Esophagus (tissue), 2 donors: ENCODE results near the gene RNF187. TPM values are rescaled to one million over a fixed set of nuclear protein-coding genes. Genes with fewer than 3 reads are reported as not detected.
"Not testable (repeated sequence)": the region's sequence is repeated elsewhere in the genome, so short reads cannot be mapped to it uniquely, and the experiment has no call there.

ENCODE experiments used
- H3K27ac ChIP-seq, 2 donors: one replicate each; pipeline ENCODE4 v1.5.1; 2013; ENCODE audit warnings: low read depth in 2 of 2, mild to moderate bottlenecking in 2 of 2, inconsistent platforms in 1 of 2, low read length in 1 of 2, moderate library complexity in 1 of 2
- H3K27me3 ChIP-seq, 2 donors: one replicate each; pipeline ENCODE4 v1.6.1; 2013; ENCODE audit warnings: low read length in 2 of 2, control low read depth in 1 of 2, mild to moderate bottlenecking in 1 of 2; ENCODE audit not compliant: insufficient read depth in 2 of 2, control insufficient read depth in 1 of 2
- H3K36me3 ChIP-seq, 2 donors: one replicate each; pipeline ENCODE4 v1.6.1; 2013; ENCODE audit warnings: low read length in 1 of 2; ENCODE audit not compliant: control insufficient read depth in 2 of 2, insufficient read depth in 2 of 2
- H3K4me1 ChIP-seq, 2 donors: one replicate each; pipeline ENCODE4 v1.6.1; 2013; ENCODE audit warnings: low read length in 1 of 2; ENCODE audit not compliant: control insufficient read depth in 2 of 2, insufficient read depth in 2 of 2
- H3K4me3 ChIP-seq, 2 donors: one replicate each; pipeline ENCODE4 v1.5.1; 2013; ENCODE audit warnings: low read length in 2 of 2, mild to moderate bottlenecking in 2 of 2, low read depth in 1 of 2, moderate library complexity in 1 of 2
- H3K9me3 ChIP-seq, 2 donors: one replicate each; pipeline ENCODE4 v1.6.1; 2013; ENCODE audit warnings: mild to moderate bottlenecking in 2 of 2, low read depth in 1 of 2, low read length in 1 of 2, moderate library complexity in 1 of 2; ENCODE audit not compliant: control insufficient read depth in 2 of 2, insufficient read depth in 1 of 2
- WGBS, 2 donors: extraction: QIAGEN DNeasy Blood & Tissue Kit; methylation state at CpG; one replicate each; pipeline ENCODE4 v1.1.7; 2013; 5-methylcytosine and 5-hydroxymethylcytosine counted together
- polyA plus RNA-seq, 2 donors: library from polyadenylated mRNA; stranded (reverse); fragments of 200-250 nt; gene quantifications; one replicate each; pipeline ENCODE4 v1.2.3, GENCODE V29; 2013
- donor health status: healthy with polysubstance abuse.
- donor health status: Bipolar disorder and iron deficiency.

RNF187 gene
- polyA plus RNA-seq, 2 donors, result 38.0 to 47.6 TPM

DNA sequence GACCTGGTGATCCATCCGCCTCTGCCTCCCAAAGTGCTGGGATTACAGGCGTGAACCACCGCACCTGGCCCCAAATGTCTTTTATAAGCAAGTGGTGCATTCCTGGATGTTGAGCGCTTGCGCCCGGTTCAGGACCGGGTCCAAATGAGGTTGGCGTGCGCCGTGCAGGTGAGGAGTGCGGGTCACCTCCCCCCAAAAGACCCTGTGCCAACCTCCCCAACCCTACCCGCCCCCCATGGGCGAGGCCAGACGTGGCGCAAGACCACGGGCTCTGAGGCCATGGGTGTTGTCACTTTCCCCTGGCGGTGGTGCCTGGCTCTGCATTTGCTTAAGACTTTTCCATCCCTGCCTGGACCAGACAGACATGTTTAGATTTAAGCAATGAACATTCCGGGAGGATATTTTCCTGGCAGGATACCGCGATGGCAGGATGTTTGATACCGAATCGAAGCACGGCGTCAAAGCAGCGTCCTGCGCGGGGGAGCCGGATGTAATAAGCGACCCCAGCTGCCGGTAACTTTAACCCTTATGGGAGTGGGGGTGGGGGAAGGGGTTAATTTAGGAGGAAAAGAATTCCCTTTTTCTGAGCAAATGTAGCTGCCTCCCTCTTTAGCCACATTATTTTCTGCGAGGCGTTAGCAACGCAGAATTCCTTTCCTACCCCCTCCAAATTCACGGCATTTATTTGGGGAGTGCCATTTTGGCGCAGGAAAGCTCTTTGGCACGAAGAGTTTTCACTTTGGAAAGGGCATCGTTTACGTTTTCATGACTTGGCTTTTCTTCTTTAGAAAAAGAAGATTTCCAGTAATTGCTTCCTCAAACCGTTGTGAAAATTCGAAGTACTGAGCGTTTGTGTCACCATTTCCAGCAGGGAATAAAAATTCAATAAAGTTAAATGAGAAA lies 27.8 kb upstream of the RNF187 start:
- Histone ChIP-seq H3K36me3 (no peaks in the 10 kb centered on the region), H3K4me1 (peaks cover under 1 to 11% of the 10 kb centered on the region in 2 donors), H3K27me3 (no peaks in the 10 kb centered on the region), H3K27ac (peak overlapping the region; percentile 45 to 53), H3K9me3 (no peaks in the 10 kb centered on the region), H3K4me3 (peak overlapping the region; percentile 52 to 56)
- 6 to 7% methylated on average over 41 of the region's 41 CpGs for WGBS, 2 donors

DNA sequence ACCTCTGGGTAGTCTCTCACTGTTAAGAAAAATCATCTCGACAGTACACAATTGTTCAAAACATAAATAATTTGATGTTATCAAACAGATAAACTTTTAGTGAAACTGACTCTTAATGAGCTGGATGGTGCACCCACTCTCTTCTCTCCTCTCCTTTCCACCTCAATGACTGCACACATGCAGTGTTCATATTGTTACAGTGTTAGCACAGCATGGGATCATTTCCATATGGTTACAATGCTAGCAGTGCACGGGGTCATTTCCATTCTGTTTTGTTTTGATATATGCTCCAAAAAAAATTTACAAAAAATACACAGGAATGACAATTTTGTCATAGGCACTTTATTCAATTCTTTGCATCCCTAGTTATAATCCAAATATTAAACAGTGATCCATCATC lies 26.4 kb upstream of the RNF187 start:
- Histone ChIP-seq H3K27ac (no peak overlapping the region), H3K9me3 (no peaks in the 10 kb centered on the region), H3K27me3 (no peaks in the 10 kb centered on the region), H3K4me3 (no peak overlapping the region), H3K36me3 (no peaks in the 10 kb centered on the region), H3K4me1 (peaks cover 2 to 13% of the 10 kb centered on the region in 2 donors)
- WGBS, 2 donors, result 84 to 85% methylated on average over 2 of the region's 2 CpGs

DNA sequence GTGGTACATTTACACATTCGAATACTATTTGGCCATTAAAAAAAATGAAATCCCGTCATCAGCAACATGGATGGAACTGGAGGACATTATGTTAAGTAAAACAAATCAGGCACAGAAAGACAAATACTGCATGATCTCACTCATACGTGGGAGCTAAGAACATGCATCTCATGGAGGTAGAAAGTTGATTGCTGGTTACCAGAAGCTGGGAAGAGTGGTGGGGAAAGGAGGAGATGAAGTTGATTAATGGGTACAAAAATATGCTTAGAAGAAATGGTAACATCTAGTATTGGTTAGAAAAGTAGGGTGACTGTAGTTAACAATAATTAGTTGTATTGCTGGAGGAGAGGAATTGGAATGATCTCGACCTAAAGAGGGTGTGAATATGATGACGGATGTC lies 24.6 kb upstream of the RNF187 start:
- Histone ChIP-seq H3K4me3 (no peak overlapping the region), H3K27ac (no peak overlapping the region), H3K36me3 (no peaks in the 10 kb centered on the region), H3K27me3 (peaks cover 0 to 4% of the 10 kb centered on the region in 2 donors), H3K4me1 (peaks cover 2 to 13% of the 10 kb centered on the region in 2 donors), H3K9me3 (no peaks in the 10 kb centered on the region)
- 82 to 84% methylated on average over 5 of the region's 5 CpGs for WGBS, 2 donors

DNA sequence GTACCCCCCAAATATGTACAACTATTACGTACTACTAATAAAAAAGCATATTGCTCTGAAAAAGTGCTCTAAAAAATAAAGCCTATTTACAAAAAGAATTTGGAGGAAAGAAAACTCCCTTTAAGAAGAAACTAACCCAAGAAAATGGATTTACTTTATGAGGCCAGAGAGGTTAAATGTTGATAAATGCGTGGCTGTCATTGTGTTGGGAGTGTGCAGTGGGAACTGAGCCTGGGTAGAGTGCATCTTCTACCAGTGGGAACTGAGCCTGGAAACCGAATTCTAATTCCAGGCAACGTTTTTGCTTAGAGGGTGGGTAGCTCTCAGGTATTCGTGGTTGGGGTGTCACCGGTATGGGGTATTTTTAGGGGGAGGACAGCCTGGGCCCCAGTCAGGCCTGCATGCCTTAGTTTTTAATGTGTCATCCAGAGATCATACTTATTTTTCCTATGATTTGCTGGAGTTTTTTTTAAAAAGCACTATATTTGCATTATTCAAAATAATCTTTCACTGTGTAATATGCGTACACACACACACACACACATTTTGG lies 24.1 kb upstream of the RNF187 start:
- Histone ChIP-seq H3K9me3 (no peaks in the 10 kb centered on the region), H3K27me3 (peaks cover 0 to 4% of the 10 kb centered on the region in 2 donors), H3K27ac (no peak overlapping the region), H3K4me3 (no peak overlapping the region), H3K36me3 (no peaks in the 10 kb centered on the region), H3K4me1 (peaks cover 2 to 13% of the 10 kb centered on the region in 2 donors)
- WGBS, 2 donors, result 55 to 63% methylated on average over 7 of the region's 7 CpGs

DNA sequence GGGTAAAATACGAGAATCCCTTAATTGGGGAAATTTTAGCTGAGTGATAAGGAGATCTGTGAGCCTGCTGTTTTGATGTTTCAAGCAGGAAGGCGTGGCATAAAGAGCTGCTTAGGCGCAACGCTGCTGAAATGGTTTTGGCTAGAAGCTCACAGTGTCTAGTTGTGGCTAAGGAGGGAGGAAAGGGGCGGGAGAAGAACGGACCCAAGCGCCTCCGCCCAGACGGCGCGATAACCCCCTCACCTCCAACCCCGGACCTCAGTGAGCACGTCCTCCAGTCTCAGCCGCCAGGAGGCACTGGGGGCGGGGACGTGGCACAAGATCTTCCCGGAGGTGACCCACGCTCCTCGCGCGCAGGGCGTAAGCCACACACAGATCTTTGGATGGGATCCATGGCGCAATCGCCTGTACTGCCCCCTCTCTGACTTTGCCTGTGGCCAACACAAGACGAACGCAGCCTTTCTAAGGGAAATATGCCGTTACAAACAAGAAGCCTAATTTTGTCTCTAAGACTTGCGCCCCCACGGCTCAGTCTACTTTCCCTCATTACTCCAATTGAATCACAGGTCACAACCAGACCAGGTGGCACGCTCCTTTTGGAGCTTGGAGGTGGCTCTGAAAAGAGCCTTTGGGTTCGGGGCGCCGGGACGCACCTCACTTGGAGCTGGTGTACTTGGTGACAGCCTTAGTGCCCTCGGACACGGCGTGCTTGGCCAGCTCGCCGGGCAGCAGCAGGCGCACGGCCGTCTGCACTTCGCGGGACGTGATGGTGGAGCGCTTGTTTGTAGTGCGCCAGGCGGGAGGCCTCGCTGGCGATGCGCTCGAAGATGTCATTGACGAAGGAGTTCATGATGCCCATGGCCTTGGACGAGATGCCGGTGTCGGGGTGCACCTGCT lies 23.4 kb upstream of the RNF187 start:
- peak overlapping the region in 1 of 2 donors; percentile 18 for H3K4me3 ChIP-seq
- H3K4me1 ChIP-seq, result peaks cover 2 to 10% of the 10 kb centered on the region in 2 donors
- no peaks in the 10 kb centered on the region for H3K9me3 ChIP-seq
- no peaks in the 10 kb centered on the region for H3K36me3 ChIP-seq
- peaks cover 0 to 4% of the 10 kb centered on the region in 2 donors for H3K27me3 ChIP-seq
- WGBS, 2 donors, result 3 to 4% methylated on average over 52 to 56 of the region's 56 CpGs
- no peak overlapping the region for H3K27ac ChIP-seq

DNA sequence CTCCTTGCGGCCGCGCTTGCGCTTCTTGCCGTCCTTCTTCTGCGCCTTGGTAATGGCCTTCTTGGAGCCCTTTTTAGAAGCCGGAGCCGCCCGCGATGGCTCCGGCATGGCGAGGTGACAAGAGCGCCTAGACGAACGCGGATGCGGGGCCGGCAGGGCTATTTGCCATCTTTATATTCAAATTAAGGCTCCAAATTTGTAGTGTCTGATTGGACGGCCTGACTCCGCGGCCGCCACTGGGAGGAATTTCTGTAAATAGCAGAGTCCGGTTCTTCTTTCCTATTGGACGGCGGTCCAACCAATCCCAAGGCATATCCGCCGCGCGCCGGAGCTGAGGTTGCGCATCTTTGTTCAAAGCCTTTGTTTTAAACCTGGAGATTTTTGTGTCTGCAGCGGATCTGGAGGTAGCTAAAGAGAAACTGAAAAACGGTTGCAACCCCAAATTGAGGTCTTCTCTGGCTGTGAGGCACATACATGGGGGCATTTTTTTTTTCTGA lies 22.6 kb upstream of the RNF187 start:
- peaks cover 2 to 10% of the 10 kb centered on the region in 2 donors for H3K4me1 ChIP-seq
- no peaks in the 10 kb centered on the region for H3K9me3 ChIP-seq
- 2 to 3% methylated on average over 33 of the region's 33 CpGs for WGBS, 2 donors
- no peak overlapping the region for H3K27ac ChIP-seq
- H3K27me3 ChIP-seq, result peaks cover 0 to 4% of the 10 kb centered on the region in 2 donors
- H3K36me3 ChIP-seq, result no peaks in the 10 kb centered on the region
- H3K4me3 ChIP-seq, result peak overlapping the region in 1 of 2 donors; percentile 18

DNA sequence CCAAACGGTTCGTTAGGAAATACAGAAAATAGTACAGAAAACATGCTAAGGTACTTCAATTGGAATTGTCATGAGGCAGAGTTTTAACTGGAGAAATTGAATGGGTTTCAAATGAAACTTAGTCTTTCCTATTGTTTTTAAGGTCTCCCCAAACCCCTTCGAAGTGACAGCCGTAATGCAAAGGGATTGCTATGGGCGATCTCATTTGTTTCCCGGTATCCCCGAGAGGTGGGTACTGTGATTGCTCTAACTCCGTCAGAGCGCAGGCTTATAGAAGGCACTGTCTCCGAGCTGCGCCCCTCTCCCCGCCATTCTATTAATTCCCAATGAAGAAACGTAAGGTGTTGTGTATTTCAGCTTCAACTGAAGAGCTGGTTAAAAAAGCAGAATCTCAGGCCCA lies 22.0 kb upstream of the RNF187 start:
- Histone ChIP-seq H3K4me1 (peaks cover 2 to 14% of the 10 kb centered on the region in 2 donors), H3K4me3 (no peak overlapping the region), H3K27ac (no peak overlapping the region), H3K27me3 (peaks cover 0 to 4% of the 10 kb centered on the region in 2 donors), H3K9me3 (no peaks in the 10 kb centered on the region), H3K36me3 (no peaks in the 10 kb centered on the region)
- 19 to 26% methylated on average over 13 of the region's 13 CpGs for WGBS, 2 donors

DNA sequence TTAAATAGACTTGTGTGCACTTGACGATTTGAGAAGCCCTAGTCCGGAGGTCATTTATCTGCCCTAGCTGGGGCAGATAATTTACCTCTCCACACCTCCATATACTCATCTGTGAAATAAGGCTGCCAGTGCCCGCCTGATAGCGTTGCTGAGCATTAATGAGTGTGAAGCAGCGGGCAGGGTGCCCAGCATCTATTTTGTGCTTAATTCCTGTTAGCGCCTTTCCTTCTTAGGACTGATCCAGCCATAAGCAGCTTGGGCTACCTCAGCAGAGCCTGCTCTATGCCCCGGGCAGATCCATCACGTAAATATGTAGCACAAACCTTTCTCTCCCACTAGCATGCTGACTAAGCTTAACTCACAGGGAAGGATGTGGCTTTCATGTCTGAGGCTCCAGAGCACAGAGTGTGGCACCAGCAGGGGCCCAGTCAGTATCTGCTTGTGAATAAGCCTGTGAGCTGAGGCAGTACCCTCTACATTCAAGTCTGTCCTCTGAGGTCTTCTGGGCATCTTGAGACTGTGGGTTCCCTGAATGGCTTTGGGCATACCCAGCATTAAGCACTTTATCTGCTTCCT lies 21.5 kb upstream of the RNF187 start:
- Histone ChIP-seq H3K4me1 (peaks cover 2 to 14% of the 10 kb centered on the region in 2 donors), H3K4me3 (no peak overlapping the region)

DNA sequence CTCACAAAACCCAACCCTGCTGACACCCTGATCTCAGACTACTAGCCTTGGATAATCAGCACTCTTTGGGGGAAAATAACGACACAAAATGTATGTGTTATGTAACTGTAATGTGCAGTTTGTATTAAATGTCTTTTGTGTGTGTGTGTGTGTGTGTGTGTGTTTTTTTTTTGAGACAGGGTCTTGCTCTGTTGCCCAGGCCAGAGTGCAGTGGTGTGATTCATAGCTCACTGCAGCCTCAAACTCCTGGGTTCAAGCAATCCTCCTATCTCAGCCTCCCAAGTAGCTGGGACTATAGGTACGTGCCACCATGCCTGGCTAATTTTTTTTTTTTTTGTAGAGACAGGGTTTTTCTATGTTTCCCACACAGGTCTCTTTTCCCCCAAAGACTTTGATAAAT lies 19.0 kb upstream of the RNF187 start:
- 68 to 78% methylated on average over 2 of the region's 2 CpGs for WGBS, 2 donors
- not testable (repeated sequence) for H3K4me3 ChIP-seq, H3K27me3 ChIP-seq

More for the DNA sequence above, 21.5 kb upstream of the RNF187 start:
- no peaks in the 10 kb centered on the region for H3K36me3 ChIP-seq
- no peak overlapping the region for H3K27ac ChIP-seq
- H3K27me3 ChIP-seq, result peaks cover 0 to 6% of the 10 kb centered on the region in 2 donors
- 48 to 51% methylated on average over 8 of the region's 8 CpGs for WGBS, 2 donors
- no peaks in the 10 kb centered on the region for H3K9me3 ChIP-seq

More for the DNA sequence above, 19.0 kb upstream of the RNF187 start:
- not testable (repeated sequence) for H3K36me3 ChIP-seq, H3K9me3 ChIP-seq, H3K27ac ChIP-seq
- peaks cover 2 to 14% of the 10 kb centered on the region in 2 donors for H3K4me1 ChIP-seq
